Stimulated activated CD8-positive, alpha-beta memory T cell treated with anti-CD3 and anti-CD28 coated beads, Interleukin-15, amount 100 ng/mL, for 24 hours (primary cell): Measurements from ENCODE around the gene PRAMEF14.
"Not testable (repeated sequence)": the region's sequence is repeated elsewhere in the genome, so short reads cannot be mapped to it uniquely, and the experiment has no call there.

Experiments
- DNase-seq: peaks from one replicate; pipeline ENCODE4 v3.0.0-alpha.2; 2020; ENCODE audit warnings: low read depth

Gene PRAMEF14

GRCh38 chr1:13347034-13347433 is at the start of gene PRAMEF14:
Gene PRAMEF14 (minus strand): TSS chr1:13347134. CDS start chr1:13345314, 1,820 bp downstream.
- not testable (repeated sequence) for DNase-seq

- not testable (repeated sequence) for DNase-seq
Measured at GRCh38 chr1:13395311-13395710, 48.4 kb upstream of the PRAMEF14 start.

GRCh38 chr1:13394761-13395160 is 47.8 kb upstream of the PRAMEF14 start:
- not testable (repeated sequence) for DNase-seq

- DNase-seq, result not testable (repeated sequence)
Measured at GRCh38 chr1:13393004-13393403, 46.1 kb upstream of the PRAMEF14 start.

- not testable (repeated sequence) for DNase-seq
Measured at GRCh38 chr1:13389332-13389731, 42.4 kb upstream of the PRAMEF14 start, which contains the start of gene PRAMEF17. Gene PRAMEF17 (plus strand): TSS chr1:13389632. CDS start chr1:13389658, 26 bp downstream.

- DNase-seq, result not testable (repeated sequence)
Measured at GRCh38 chr1:13380380-13380779, 33.4 kb upstream of the PRAMEF14 start.

- DNase-seq, result not testable (repeated sequence)
Measured at GRCh38 chr1:13378983-13379382, 32.0 kb upstream of the PRAMEF14 start.

GRCh38 chr1:13368544-13368943 is 21.6 kb upstream of the PRAMEF14 start:
- DNase-seq, result not testable (repeated sequence)

- not testable (repeated sequence) for DNase-seq
Measured at GRCh38 chr1:13366536-13366935, 19.6 kb upstream of the PRAMEF14 start.

- not testable (repeated sequence) for DNase-seq
Measured at GRCh38 chr1:13364928-13365327, 18.0 kb upstream of the PRAMEF14 start.

- not testable (repeated sequence) for DNase-seq
Measured at GRCh38 chr1:13362364-13362763, 15.4 kb upstream of the PRAMEF14 start.

GRCh38 chr1:13356774-13357173 is 9.8 kb upstream of the PRAMEF14 start:
- not testable (repeated sequence) for DNase-seq

- not testable (repeated sequence) for DNase-seq
Measured at GRCh38 chr1:13354475-13354874, 7.5 kb upstream of the PRAMEF14 start.

- not testable (repeated sequence) for DNase-seq
Measured at GRCh38 chr1:13353476-13353875, 6.5 kb upstream of the PRAMEF14 start.

- not testable (repeated sequence) for DNase-seq
Measured at GRCh38 chr1:13342496-13342895, 4.4 kb downstream of the PRAMEF14 start.

- not testable (repeated sequence) for DNase-seq
Measured at GRCh38 chr1:13315281-13315680, 31.7 kb downstream of the PRAMEF14 start, which contains the start of gene PRAMEF15. Gene PRAMEF15 (plus strand): TSS chr1:13315581. CDS start chr1:13318408, 2,827 bp downstream.

GRCh38 chr1:13303239-13303638 is 43.7 kb downstream of the PRAMEF14 start, which contains the start of gene PRAMEF33:
Gene PRAMEF33 (plus strand): TSS chr1:13303539. CDS start chr1:13305955, 2,416 bp downstream.
- not testable (repeated sequence) for DNase-seq

GRCh38 chr1:13302197-13302596 is 44.7 kb downstream of the PRAMEF14 start:
- DNase-seq, result not testable (repeated sequence)

- DNase-seq, result not testable (repeated sequence)
Measured at GRCh38 chr1:13298699-13299098, 48.2 kb downstream of the PRAMEF14 start.

- DNase-seq, result not testable (repeated sequence)
Measured at GRCh38 chr1:13297216-13297931, 49.6 kb downstream of the PRAMEF14 start.
